Measurements from ENCODE around the gene BAMBI.

Gene BAMBI

DNA sequence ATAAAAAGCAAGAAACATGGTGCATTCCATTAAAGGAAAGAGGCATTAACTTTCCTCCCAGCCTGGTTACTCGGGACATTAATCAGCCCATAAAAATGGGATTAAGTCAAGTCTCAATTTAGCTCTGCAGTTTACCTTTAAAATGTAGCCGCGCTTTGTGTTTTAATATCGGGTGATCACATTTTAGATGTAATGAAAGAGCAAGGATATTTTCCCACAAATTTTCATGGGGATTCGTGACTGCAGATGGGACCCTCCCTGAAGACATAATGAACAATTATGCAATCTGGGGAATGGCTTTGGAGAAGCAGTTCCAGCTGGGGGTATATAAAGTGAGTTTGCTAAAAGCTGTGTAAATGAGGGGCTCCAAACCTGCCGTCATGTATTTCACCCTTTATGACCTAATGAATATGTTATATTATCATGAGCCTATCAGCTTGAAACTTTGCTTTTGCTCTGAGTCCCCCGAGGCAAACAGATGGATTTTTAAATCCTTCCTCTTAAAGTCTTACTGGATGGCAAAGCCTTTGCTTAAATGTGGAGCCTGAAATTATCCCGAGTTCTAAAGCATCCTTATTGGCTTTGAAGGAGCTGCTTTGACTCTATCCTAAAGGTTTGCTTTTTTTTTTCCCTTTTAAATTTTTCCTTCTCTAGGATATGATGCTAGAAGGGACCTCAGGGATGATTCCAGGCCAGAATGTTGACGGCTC, 31.8 kb downstream of the BAMBI start:
- DNase-seq = no peak

DNA sequence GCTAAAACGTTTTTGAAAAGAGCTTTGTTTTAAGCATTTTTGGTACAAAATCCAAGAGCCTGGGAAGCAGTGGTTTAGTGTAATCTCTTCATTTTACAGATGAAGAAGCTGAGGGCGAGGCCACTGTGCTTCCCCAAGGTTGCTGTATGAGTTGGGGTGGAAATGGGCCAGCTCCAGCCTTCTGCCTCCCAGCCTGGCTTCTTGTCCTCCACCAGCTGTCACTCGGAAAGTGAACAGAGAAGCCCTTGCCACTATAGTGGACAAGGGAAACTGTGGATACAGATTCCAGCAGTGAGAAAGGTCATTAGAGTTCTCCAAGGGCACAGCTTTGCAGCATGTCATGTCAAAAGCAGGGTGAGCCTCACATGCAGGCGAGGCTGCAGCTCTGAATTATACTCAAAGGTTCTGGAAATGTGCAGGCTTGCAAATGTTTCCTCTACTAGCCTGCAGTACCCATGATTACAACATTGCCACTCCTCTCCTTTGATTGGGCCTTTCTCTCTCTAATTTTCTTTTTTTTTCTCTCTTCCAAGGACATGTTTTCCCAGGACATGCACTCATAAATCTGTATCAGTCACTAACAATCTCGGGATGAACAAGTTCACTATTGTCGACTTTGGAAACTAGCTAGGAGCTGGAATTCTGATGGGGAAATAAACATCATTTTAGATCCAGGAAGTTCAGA, 33.0 kb downstream of the BAMBI start:
- no peak for DNase-seq

DNA sequence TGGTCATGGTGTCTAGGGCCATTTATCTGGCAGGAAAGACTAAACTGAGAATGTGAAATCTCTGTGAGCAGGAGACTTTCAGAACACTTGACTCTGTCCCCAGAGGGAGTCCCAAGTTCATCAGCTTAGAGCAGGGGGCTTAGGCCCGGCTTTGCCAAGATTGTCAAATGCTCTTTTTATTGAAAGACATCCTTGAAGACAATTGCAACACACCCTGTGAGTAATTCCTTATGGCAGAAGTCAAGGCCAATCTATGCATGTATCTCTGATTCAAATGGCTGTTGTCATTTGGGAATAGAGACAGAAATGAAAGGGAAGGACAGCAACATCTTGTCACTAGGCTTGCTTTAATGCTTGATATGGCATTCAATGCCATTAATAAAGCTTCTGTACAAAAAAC, 33.7 kb downstream of the BAMBI start:
- no peak for DNase-seq

DNA sequence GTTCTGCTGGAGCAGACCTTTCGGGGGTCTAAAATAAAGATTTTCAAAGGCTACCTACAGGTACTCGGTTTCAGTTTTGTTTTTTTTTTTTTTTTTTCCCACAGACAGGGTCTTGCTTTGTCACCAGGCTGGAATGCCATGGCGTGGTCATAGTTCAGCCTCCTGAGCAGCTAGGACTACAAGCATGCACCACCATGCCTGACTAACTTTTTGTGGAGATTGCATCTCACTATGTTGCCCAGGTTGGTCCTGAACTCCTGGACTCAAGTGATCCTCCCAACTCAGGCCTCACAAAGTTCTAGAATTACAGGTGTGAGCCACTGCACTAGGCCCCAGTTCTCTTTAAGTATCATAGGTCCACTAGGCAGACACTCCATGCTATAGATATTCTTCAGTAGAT, 34.5 kb downstream of the BAMBI start:
- DNase-seq = no peak

DNA sequence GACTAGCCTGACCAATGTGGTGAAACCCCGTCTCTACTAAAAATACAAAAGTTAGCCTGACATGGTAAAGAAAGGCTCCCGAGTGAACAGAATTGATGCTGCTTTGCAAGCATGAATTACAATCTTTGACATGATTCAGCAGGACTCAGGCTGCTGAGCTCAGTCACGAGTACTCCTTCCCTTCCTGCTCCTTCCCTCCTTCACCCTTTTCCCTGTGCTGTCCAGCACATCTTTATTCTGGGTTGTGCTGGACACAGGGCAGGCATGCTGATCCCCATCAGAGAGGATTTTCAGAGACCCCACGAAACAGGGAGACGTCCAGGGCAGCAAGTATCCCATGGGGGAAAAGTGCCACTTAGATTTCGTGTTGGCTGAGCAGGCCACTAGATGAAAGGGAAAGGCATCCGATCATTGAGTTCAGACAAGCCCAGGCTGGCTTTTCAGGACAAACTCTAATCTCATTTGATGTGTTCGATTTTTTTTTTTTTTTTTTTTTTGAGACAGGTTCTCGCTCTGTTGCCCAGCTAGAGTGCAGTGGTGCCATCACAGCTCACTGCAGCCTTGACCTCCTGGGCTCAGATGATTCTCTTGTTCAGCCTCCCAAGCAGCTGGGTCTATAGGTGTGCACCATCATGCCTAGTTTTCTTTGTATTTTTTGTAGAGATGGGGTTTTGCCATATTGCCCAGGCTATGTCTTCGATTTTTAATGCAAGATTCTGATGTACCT, 36.5 kb downstream of the BAMBI start:
- DNase-seq = no peak

DNA sequence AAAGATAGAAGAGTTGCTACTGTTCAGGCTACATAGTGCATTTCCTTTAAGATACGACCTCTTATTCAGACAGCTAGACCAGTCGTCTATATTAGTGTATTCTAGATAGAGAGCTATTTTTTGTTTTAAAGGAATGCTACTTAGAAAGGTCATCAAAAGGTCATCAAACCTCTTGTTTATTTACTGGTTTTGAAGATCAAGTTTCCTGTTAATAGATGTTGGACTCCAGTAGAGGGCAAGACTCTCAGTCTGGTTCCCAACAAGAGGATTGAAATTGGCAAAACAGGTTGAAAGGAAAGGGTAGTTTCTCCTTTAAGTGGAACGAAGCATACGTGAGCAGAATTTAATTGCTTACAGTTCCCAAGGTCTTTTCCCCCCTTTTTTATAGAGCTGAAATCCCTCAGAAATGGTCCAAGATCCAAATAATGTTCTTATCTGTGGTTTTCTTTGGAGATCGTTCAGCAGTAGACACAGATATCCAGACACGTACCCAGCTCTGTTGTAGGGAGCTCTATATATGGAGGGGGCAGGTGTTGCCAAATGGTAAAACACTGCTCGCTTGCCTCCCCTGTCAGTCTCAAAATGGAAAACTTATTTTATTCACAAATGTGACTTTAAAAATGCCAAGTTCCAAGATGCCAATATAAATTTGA, 37.2 kb downstream of the BAMBI start:
- DNase-seq = no peak

DNA sequence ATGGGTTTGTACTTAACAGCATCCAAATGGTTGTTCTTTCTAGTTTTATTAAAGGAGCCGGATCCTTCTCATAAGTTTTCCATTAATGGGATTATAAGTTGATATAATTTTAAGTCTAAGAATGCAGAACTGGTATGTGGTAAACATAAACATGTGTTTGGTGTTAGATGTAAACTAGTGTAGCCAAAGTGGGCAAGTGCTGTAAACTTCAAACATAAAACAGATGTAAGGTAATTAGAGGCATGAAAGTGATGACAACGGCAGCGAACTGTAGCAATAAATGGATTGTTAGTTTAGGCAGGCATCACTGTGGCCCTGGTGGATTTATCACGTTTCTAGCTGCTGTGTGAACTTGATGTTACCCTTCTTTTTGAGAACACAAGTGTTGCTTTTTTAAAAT, 37.9 kb downstream of the BAMBI start:
- no peak for DNase-seq

DNA sequence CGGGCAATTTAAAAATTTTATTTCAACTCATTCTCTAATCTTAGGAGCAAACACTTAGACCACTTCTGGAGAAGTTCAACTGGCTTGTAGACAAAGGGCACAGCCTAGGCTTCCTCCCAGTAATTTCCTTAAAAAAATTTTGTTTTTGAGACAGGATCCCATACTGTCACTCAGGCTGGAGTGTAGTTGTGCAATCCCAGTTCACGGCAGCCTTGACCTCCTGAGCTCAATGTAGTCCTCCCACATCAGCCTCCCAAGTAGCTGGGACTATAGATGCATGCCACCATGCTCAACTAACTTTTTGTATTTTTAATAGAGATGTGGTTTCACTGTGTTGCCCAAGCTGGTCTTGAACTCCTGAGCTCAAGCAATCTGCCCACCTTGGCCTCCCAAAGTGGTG, 38.4 kb downstream of the BAMBI start:
- no peak for DNase-seq

DNA sequence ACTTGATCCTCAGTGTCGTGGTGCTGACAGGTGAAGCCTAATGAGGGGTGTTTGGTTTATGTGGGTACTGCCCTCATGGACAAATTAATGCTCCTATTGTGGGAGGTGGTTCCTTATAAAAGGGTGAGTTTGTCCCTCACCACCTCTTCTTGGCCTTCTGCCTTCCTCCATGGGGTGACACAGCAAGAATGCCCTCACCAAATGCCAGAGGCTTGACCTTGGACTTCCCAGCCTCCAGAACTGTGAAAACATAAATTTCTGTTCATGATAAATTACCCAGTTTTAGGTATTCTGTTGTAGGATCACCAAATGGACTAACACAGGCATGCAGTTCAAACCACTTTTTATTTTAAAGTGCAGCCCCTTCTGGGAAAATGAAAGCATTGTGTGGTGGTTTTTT, 39.4 kb downstream of the BAMBI start:
- DNase-seq = no peak

DNA sequence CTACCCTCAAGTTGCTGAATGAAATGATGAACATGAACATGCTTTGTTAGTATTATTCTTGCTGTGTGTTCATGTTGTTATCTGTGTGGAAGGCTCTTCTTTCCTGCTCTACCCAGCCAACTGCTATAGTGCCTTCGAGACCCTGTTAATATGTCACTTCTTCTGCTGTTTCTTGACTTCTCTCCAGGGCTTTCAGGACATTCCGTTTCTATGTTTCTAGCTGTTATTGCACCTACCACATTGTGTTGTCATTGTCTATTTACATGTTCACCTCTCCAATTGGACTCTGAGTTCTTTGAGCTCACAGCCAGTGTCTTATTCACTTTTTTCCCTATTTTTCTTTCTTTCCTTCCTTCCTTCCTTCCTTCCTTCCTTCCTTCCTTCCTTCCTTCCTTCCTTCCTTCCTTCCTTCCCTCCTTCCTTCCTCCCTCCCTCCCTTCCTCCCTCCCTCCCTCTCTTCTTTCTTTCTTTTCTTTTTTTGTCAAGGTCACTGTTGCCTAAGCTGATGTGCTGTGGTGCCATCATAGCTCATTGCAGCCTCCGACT, 40.4 kb downstream of the BAMBI start:
- DNase-seq = no peak

DNA sequence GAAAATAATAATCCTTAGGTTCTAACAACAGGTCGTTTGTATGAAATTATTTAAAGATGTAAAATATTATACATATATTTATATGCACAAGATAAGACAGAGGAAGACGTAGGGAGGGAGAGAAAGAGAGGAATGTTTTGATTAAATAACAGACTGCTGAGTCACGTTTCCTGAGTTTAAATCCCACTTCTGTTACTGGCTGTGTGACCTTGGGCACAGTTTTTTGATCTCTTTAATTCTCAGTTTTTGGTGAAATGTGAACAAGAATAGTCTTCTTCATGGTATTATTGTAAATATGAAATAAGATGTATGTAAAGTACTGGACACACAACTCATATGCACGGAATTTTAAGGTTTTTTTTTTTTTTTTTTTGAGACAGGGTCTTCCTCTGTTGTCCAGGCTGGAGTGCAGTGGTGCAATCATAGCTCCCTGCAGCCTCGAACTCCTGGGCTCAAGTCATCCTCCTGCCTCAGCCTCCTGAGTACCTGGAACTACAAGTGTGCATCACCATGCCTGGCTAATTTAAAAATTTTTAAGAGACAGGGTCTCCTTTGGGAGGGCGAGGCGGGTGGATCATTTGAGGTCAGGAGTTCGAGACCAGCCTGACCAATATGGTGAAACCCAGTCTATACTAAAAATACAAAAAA, 42.6 kb downstream of the BAMBI start:
- no peak for DNase-seq

DNA sequence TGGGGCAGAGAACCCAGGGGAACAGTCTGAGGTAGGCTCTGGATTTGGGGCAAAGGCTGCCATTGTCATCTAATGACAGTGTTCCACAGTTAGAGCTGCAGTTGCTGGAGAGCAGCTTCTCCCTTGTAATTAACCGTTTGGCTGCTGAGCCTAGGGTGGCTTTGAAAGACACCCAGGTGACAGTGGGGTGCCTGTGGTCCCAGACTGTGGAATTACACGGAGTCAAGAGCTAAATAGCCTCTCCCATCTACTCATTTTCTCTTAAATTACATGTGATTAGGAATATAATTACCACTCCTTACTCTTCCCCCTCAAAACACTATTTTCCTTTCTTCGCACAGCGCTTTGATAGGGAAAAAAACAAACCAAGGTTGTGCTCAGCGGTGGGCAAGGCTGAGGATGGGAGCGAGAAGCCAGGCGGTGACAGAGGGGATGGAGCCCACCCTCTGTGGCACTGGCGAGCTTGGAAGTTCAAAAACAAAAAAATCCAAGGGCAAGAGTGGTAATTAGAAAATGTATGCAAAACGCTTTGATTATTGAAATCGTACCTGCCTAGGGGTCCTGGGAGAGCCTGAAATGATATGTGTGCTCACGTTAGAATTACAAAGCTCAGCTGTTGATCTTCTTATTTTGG, 44.1 kb downstream of the BAMBI start:
- DNase-seq = no peak

DNA sequence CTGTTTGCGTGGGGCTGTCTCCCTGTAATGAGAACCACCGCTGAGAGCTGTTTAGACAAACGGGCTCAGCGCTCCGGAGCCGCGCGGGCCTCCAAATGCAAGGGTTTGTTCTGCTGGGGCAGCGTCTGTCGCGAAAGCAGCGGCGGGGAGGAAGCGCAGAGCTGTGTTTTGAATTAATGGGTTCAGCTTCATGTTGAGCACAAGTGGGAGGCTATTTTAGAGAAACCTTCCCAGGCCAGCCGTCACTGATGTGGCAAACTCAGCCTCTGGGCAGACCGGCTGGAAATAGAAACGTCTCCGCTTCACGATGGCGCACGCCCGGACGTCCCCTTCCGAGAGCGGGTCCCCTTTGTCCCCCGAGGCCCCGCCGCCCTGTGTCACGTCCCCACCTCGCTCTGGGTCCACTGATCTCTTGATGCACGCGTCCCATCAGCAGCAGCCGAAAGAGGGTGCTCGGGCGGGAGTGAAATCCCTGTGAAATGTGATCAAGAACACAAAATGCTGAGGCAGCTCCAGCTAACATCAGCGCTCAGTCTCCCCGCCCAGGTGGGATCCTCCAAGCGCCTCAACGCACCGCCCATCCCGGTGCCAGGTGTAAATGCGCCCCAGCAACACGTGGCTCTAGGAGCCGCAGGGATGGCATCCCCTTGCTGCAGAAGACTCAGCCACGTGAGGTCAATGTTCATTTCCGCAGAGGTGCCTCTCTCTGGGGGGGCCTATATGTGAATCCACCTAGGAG, 44.9 kb downstream of the BAMBI start:
- no peak for DNase-seq

DNA sequence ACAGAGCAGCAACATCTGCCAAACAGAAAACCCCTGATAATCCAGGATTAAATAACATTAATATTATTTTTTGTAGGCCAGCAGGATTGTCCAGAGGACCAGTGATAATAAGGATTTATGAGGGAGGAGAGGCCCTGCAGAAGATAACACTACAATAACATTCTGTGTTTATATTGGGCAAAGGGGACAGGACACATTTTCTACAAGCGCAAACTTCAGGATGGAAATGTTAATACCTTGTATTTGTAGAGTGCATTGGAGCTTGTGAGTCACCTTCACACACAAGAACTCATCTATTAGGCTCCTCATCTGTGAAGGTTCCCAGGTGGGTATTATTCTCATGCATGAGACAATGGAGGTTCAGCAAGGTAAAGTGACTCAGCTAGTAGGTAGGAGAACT, 51.0 kb downstream of the BAMBI start:
- DNase-seq = no peak

DNA sequence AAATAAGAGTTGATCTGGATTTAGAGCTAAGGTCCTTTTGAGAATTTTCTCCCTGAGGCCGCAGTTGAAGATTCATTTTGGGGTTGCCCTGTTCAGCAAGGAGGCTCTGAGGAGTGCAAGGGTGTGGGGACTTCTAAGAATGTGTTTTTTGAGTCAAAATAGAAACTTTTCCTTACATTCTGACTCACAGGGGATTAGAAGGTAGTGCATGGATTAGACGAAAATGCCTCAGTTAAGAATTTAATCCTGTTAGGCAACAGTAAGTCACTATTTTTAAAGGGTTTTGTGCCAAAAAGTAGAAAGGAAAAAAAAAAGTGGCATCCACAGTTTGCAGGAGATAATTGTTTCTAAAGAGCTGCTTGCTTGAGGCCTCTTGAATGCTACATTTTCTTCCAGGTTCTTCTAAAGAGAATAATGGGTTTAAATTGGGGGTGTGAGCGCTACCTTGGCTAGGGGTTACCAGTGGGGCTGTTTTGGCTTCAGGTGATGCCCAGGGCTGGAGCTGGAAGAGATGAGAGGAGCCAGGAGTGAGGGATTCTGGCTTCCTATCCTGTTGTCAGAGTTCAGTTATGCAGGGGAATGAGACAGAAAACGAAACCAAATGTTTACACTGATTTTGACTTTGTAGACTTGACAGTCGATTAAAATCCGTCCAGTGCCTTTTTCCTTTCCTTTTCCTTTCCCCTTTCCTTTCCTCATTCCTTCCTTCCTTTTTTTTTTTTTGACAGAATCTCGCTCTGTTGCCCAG, 52.9 kb downstream of the BAMBI start:
- no peak for DNase-seq

DNA sequence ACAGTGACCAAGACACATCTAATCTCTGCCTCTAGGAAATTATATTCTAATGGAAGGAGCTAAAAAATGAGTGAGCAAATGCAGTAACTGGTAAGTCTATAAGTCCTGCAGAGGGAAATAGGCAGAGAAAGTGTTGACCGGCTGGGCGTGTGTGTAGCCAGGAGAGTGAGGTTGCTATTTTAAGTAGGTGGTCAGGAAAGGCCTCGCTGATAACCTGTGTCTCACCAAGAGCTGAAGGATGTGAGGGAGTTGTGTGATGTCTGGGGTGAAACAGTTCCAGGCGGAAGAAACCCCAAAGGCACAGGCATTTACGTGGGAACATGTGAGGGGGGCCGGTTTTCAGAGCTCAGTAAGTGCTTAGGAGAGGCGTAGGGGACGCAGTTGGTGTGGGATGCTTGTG, 54.8 kb downstream of the BAMBI start:
- DNase-seq = no peak

All from CD4-positive, alpha-beta T cell treated with Interleukin-6 for 4 hours (primary cell).